Body of pancreas (tissue), 4 donors: Measurements from ENCODE around the gene SEMA3G. TPM values are rescaled to one million over a fixed set of nuclear protein-coding genes. Genes with fewer than 3 reads are reported as not detected.

Experiments used
- ATAC-seq: fragments of 150-250 bp; one replicate; pipeline ENCODE4 v1.9.1; 2016
- DNase-seq, 4 donors: peaks; one replicate each; pipeline ENCODE4 v3.0.0-alpha.2; 2019
- H3K27ac ChIP-seq, 4 donors: fragments of 200-600 bp; sonication (generic); 1 replicate in 3 of 4; 2 replicates in 1 of 4; pipeline versions ENCODE4 v1.5.1 to v1.6.1; 2016 to 2019; ENCODE audit warnings: mild to moderate bottlenecking in 1 of 4, mixed read lengths in 1 of 4, moderate library complexity in 1 of 4
- H3K27me3 ChIP-seq, 2 donors: fragments of 200-600 bp; sonication (generic); one replicate each; pipeline ENCODE4 v1.6.0; 2016; ENCODE audit warnings: mild to moderate bottlenecking in 1 of 2
- H3K36me3 ChIP-seq, 2 donors: fragments of 200-600 bp; sonication (generic); replicated peaks in 1 of 2; 2 replicates each; pipeline ENCODE4 v1.5.1; 2016; ENCODE audit warnings: low read depth in 2 of 2; ENCODE audit not compliant: insufficient read depth in 1 of 2
- H3K4me1 ChIP-seq: fragments of 200-600 bp; sonication (generic); one replicate; pipeline ENCODE4 v1.6.0; 2016
- H3K4me3 ChIP-seq, 2 donors: fragments of 200-600 bp; sonication (generic); 1 replicate in 1 of 2; 2 replicates in 1 of 2; pipeline ENCODE4 v1.5.1; 2016 to 2019
- H3K9me3 ChIP-seq, 3 donors: fragments of 200-600 bp; sonication (generic); 1 replicate in 2 of 3; 2 replicates in 1 of 3; pipeline ENCODE4 v1.5.1; 2016
- CTCF ChIP-seq, 7 experiments: fragments of 450-650 bp in 4 of 7; fragments of 200-600 bp in 3 of 7; sonication (generic) in 3 of 7; IDR thresholded peaks; one replicate each; pipeline ENCODE4 v1.5.1; 2016 to 2019; ENCODE audit warnings: antibody characterized with exemption in 7 of 7
- POLR2A ChIP-seq, 3 donors: fragments of 450-650 bp; IDR thresholded peaks; one replicate each; pipeline ENCODE4 v1.6.1; 2016; ENCODE audit warnings: antibody characterized with exemption in 3 of 3, mild to moderate bottlenecking in 2 of 3
- WGBS, 2 donors: methylation state at CpG; one replicate each; pipeline ENCODE4 v1.1.5; 2017; 5-methylcytosine and 5-hydroxymethylcytosine counted together
- intact Hi-C: fragments of 100-400 bp; cut with DNase I; formaldehyde crosslinking; loops from one replicate; pipeline ENCODE4 v1.15.1; 2023
- total RNA-seq, 2 donors: library from RNA; depleted of rRNA; stranded (reverse); fragments of >200 nt; gene quantifications; one replicate each; pipeline ENCODE4 v1.1.0, GENCODE V29; 2016

SEMA3G gene
- total RNA-seq, 2 donors from 2014 or later, result 3.9 to 13.2 TPM

GRCh38 chr3:52483081-52483480 is 38.2 kb upstream of the SEMA3G start:
- Histone ChIP-seq H3K9me3 (no peaks in the 10 kb centered on the region), H3K27ac (peak overlapping the region in 1 of 4 donors; percentile 20), H3K4me1 (no peaks in the 10 kb centered on the region), H3K36me3 (peaks cover 0 to 22% of the 10 kb centered on the region in 2 donors), H3K4me3 (no peak overlapping the region), H3K27me3 (no peaks in the 10 kb centered on the region)
- ATAC-seq (no peak), DNase-seq (no peak)
- no peak for TF ChIP-seq POLR2A (IDR thresholded peaks at IDR 0.05)
- no peak for TF ChIP-seq CTCF (IDR thresholded peaks at IDR 0.05)
- intact Hi-C loops, result no loop called here
- 87% methylated on average over 14 of the region's 14 CpGs; no CpG with 5 or more reads in 1 of the 2 donors for WGBS, 2 donors

- intact Hi-C loops, result no loop called here
- DNase-seq, result peak in 1 of 4 donors; percentile 30
These were observed 37.1 kb upstream of the SEMA3G start for GRCh38 chr3:52481819-52482521.

GRCh38 chr3:52480768-52481715 is 36.1 kb upstream of the SEMA3G start:
- no peak for ATAC-seq
- no peak for DNase-seq
- intact Hi-C loops, result no loop called here
- no peak overlapping the region for H3K4me3 ChIP-seq
- H3K27me3 ChIP-seq, result no peaks in the 10 kb centered on the region
- no peak overlapping the region for H3K27ac ChIP-seq
- H3K9me3 ChIP-seq, result no peaks in the 10 kb centered on the region
- TF ChIP-seq CTCF (IDR thresholded peaks at IDR 0.05) (no peak), POLR2A (IDR thresholded peaks at IDR 0.05) (no peak)
- peaks cover 0 to 31% of the 10 kb centered on the region in 2 donors for H3K36me3 ChIP-seq
- no peaks in the 10 kb centered on the region for H3K4me1 ChIP-seq
- 91 to 93% methylated on average over 19 to 27 of the region's 27 CpGs for WGBS, 2 donors

More at GRCh38 chr3:52481819-52482521, 37.1 kb upstream of the SEMA3G start:
- Histone ChIP-seq H3K4me3 (no peak overlapping the region), H3K27ac (no peak overlapping the region), H3K36me3 (peaks cover 0 to 26% of the 10 kb centered on the region in 2 donors), H3K9me3 (no peaks in the 10 kb centered on the region), H3K27me3 (no peaks in the 10 kb centered on the region), H3K4me1 (no peaks in the 10 kb centered on the region)
- no peak for TF ChIP-seq CTCF (IDR thresholded peaks at IDR 0.05)
- TF ChIP-seq POLR2A (IDR thresholded peaks at IDR 0.05), result no peak
- ATAC-seq, result no peak
- WGBS, 2 donors, result 87 to 92% methylated on average over 17 to 23 of the region's 23 CpGs

- peaks cover 0 to 41% of the 10 kb centered on the region in 2 donors for H3K36me3 ChIP-seq
- no peak overlapping the region for H3K27ac ChIP-seq
- intact Hi-C loops, result no loop called here
- no peaks in the 10 kb centered on the region for H3K9me3 ChIP-seq
- WGBS, 2 donors, result 80 to 91% methylated on average over 13 to 14 of the region's 16 CpGs
- H3K27me3 ChIP-seq, result no peaks in the 10 kb centered on the region
- DNase-seq (no peak), ATAC-seq (no peak)
- no peak overlapping the region for H3K4me3 ChIP-seq
- no peak for TF ChIP-seq CTCF (IDR thresholded peaks at IDR 0.05)
- TF ChIP-seq POLR2A (IDR thresholded peaks at IDR 0.05), result no peak
- no peaks in the 10 kb centered on the region for H3K4me1 ChIP-seq
These were observed 35.1 kb upstream of the SEMA3G start for GRCh38 chr3:52479877-52480575.
